Rectal smooth muscle tissue (tissue), 1 donor: ENCODE measurements around the gene JAK1.

ENCODE experiments used
- H3K27ac ChIP-seq: one replicate; pipeline ENCODE4 v1.7.0; 2013; ENCODE audit warnings: low read depth, low read length, inconsistent platforms
- H3K27me3 ChIP-seq: one replicate; pipeline ENCODE4 v1.7.0; 2013; ENCODE audit warnings: low read length; ENCODE audit not compliant: control insufficient read depth, insufficient read depth
- H3K36me3 ChIP-seq: one replicate; pipeline ENCODE4 v1.7.0; 2013; ENCODE audit warnings: low read length; ENCODE audit not compliant: control insufficient read depth, insufficient read depth
- H3K4me1 ChIP-seq: one replicate; pipeline ENCODE4 v1.7.0; 2013; ENCODE audit warnings: low read length; ENCODE audit not compliant: control insufficient read depth, insufficient read depth
- H3K4me3 ChIP-seq: one replicate; pipeline ENCODE4 v1.7.0; 2013; ENCODE audit warnings: low read length
- H3K9ac ChIP-seq: one replicate; pipeline ENCODE4 v1.7.0; 2013; ENCODE audit warnings: low read length

JAK1 gene

DNA sequence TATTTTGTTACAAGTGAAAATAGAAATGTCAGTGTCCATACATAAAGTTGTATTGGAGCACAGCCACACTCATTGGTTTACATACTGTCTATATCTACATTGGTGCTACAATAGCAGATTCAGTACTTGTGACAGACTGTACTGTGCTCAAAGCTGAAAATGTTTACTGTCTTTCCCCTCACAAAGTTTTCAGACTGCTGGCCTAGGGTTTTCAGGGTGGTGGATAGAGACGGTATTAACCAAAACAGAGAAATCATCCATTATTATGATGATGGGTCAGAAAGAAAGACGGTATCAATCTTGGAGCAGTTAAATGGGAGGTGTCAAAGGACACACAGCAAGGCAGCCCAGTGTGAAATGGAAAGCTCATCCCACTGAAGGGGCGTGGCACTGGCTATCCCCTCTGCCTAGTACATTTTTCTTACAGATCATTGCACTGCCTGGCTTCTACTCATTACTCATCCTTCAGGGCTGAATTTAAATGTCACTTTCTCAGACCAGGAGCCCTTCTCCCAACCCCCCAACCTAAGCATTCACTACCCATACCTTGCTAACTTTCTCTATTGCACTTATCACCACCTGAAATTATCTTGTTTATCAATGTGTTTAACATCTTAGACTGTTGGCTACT is 10.2 kb downstream of the JAK1 start:
- Histone ChIP-seq H3K27me3 (no peaks in the 10 kb centered on the region), H3K27ac (no peak overlapping the region), H3K4me1 (peaks cover 5% of the 10 kb centered on the region)

GRCh38 chr1:64955097-64956009 is 11.0 kb downstream of the JAK1 start:
- H3K36me3 ChIP-seq, result no peaks in the 10 kb centered on the region
- no peak overlapping the region for H3K9ac ChIP-seq
- H3K27me3 ChIP-seq, result no peaks in the 10 kb centered on the region
- H3K4me1 ChIP-seq, result peaks cover 5% of the 10 kb centered on the region
- H3K4me3 ChIP-seq, result no peak overlapping the region
- no peak overlapping the region for H3K27ac ChIP-seq

More for the DNA sequence above, 10.2 kb downstream of the JAK1 start:
- Histone ChIP-seq H3K36me3 (no peaks in the 10 kb centered on the region), H3K4me3 (no peak overlapping the region), H3K9ac (no peak overlapping the region)

- Histone ChIP-seq H3K27ac (no peak overlapping the region), H3K27me3 (no peaks in the 10 kb centered on the region), H3K36me3 (no peaks in the 10 kb centered on the region), H3K9ac (no peak overlapping the region), H3K4me1 (peaks cover 5% of the 10 kb centered on the region), H3K4me3 (no peak overlapping the region)
Measured at GRCh38 chr1:64953241-64953640, 13.1 kb downstream of the JAK1 start.

DNA sequence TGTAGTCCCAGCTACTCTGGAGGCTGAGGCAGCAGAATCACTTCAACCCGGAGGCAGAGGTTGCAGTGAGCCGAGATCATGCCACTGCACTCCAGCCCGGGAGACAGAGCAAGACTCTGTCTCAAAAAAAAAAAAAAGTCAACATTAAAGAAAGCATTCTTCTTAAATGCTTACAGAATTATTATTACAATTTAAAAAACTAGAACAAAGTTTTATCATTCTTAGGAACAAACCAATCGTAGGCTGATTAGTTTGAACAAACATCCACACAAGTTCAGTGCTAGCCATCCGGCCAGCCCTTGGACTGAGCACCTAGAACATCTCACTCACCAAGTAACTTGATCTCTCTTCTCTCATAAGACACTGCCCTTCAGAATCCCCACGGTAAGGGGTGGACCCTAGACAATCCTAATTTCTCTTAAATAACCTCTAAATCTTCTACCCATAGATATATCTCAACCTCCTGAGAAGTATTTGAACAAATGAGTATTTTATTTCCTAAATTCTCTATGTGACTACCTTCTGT is 16.0 kb downstream of the JAK1 start:
- Histone ChIP-seq H3K9ac (no peak overlapping the region), H3K4me3 (no peak overlapping the region), H3K27me3 (no peaks in the 10 kb centered on the region), H3K27ac (no peak overlapping the region), H3K4me1 (peaks cover 3% of the 10 kb centered on the region), H3K36me3 (no peaks in the 10 kb centered on the region)

DNA sequence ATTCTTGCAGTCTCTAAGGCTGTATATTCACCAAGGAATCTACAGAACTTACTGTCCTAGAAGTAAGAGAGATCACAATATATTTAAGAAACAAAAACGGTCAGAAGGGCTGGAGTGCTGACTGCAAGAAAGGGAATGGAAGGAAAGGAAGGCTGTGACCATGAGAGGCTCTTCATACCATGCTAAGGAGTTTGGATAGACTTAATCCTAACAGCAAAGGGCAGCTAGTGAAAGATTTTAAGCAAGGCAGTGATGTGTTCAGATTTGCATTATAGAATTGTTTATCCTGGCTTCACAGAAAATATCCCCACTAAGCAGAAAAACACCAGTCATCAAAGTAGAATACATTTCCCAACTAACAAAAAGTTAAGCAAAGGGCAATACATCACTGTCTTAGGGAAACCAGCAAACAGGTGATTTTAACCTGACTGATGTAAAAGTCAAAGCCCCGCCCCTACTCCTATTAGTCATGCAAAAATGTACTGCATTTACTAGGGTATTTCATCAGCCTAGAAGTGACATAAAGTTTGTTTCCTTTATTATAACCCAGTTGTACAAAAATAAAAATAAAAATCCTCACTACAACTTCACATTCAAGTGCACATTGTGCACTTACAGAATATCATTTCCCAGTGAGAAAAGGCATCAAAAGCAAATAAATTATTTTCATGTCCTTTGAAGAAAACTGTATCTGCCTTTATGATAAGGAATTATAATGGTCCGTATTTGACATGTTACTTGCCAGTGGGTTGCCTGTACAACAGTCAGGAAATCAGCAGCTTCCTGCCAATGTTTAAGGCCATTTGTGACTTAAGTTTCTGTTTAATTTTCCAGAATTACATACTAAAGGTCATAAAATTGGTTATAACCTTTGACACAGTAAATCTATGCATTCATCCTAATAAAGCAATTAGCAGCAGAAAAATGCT is 17.2 kb downstream of the JAK1 start:
- Histone ChIP-seq H3K4me1 (no peaks in the 10 kb centered on the region), H3K36me3 (no peaks in the 10 kb centered on the region), H3K27ac (no peak overlapping the region), H3K27me3 (no peaks in the 10 kb centered on the region), H3K9ac (no peak overlapping the region), H3K4me3 (no peak overlapping the region)

DNA sequence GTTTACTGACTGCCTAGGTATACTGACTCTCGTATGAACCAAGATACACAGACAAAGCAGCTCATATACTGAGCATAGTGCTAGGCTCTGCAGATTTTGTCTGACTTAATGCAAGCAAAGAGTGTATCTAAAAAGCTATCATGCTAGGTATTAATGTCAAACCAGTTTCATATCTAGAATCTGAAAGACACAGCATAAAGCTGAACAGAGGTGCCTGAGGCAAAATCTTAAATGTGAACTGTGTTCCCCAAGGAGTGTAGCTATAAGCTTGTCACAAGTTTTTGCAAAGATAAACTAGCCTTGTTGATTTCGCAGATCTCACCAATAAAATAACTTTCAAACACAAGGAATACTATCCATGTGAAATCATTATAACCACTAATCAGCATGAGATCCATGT is 18.1 kb downstream of the JAK1 start:
- no peaks in the 10 kb centered on the region for H3K36me3 ChIP-seq
- no peak overlapping the region for H3K9ac ChIP-seq
- H3K27me3 ChIP-seq, result no peaks in the 10 kb centered on the region
- no peaks in the 10 kb centered on the region for H3K4me1 ChIP-seq
- no peak overlapping the region for H3K4me3 ChIP-seq
- H3K27ac ChIP-seq, result no peak overlapping the region

- Histone ChIP-seq H3K27ac (no peak overlapping the region), H3K27me3 (no peaks in the 10 kb centered on the region), H3K4me3 (no peak overlapping the region), H3K9ac (no peak overlapping the region), H3K36me3 (no peaks in the 10 kb centered on the region), H3K4me1 (no peaks in the 10 kb centered on the region)
Measured at GRCh38 chr1:64946916-64947315, 19.4 kb downstream of the JAK1 start.

GRCh38 chr1:64944913-64945312 is 21.4 kb downstream of the JAK1 start:
- Histone ChIP-seq H3K27ac (no peak overlapping the region), H3K4me1 (no peaks in the 10 kb centered on the region), H3K36me3 (no peaks in the 10 kb centered on the region)

DNA sequence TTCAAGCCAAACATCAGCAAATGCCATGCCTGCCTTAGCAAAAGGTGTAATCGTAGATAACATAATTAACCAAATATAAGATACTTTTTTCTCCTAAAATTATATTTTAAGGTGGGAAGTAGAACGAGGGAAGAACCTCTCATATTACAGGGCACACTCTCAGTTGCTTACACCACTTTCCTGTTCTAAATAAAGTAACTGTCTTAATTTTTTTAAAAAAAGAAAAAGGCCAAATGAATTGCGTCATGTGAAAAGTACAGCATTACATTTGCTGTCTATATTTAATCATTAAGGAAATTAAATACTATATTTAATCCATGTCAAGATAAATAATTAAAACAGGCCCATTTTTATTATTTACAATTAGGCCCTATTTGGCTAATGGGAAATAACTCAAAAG is 23.7 kb downstream of the JAK1 start:
- H3K4me1 ChIP-seq, result no peaks in the 10 kb centered on the region
- H3K9ac ChIP-seq, result no peak overlapping the region
- no peaks in the 10 kb centered on the region for H3K27me3 ChIP-seq
- H3K27ac ChIP-seq, result no peak overlapping the region
- no peak overlapping the region for H3K4me3 ChIP-seq
- H3K36me3 ChIP-seq, result no peaks in the 10 kb centered on the region

More at GRCh38 chr1:64944913-64945312, 21.4 kb downstream of the JAK1 start:
- H3K9ac ChIP-seq, result no peak overlapping the region
- H3K27me3 ChIP-seq, result no peaks in the 10 kb centered on the region
- H3K4me3 ChIP-seq, result no peak overlapping the region

- Histone ChIP-seq H3K36me3 (no peaks in the 10 kb centered on the region), H3K4me1 (no peaks in the 10 kb centered on the region), H3K4me3 (no peak overlapping the region), H3K27ac (no peak overlapping the region), H3K27me3 (no peaks in the 10 kb centered on the region), H3K9ac (no peak overlapping the region)
Measured at GRCh38 chr1:64942118-64942517, 24.2 kb downstream of the JAK1 start.

GRCh38 chr1:64941461-64942117 is 24.8 kb downstream of the JAK1 start:
- Histone ChIP-seq H3K27ac (no peak overlapping the region), H3K36me3 (no peaks in the 10 kb centered on the region), H3K9ac (no peak overlapping the region), H3K4me1 (no peaks in the 10 kb centered on the region), H3K4me3 (no peak overlapping the region), H3K27me3 (no peaks in the 10 kb centered on the region)
